Activated CD4-positive, alpha-beta T cell treated with anti-CD3 and anti-CD28 coated beads, Interleukin-2, amount 50 U/mL, for 48 hours (primary cell): ENCODE results near the gene TMEM201.

Experiments
- DNase-seq, 2 experiments: peaks; one replicate each; pipeline ENCODE4 v3.0.0-alpha.2; 2020

The TMEM201 gene

DNA sequence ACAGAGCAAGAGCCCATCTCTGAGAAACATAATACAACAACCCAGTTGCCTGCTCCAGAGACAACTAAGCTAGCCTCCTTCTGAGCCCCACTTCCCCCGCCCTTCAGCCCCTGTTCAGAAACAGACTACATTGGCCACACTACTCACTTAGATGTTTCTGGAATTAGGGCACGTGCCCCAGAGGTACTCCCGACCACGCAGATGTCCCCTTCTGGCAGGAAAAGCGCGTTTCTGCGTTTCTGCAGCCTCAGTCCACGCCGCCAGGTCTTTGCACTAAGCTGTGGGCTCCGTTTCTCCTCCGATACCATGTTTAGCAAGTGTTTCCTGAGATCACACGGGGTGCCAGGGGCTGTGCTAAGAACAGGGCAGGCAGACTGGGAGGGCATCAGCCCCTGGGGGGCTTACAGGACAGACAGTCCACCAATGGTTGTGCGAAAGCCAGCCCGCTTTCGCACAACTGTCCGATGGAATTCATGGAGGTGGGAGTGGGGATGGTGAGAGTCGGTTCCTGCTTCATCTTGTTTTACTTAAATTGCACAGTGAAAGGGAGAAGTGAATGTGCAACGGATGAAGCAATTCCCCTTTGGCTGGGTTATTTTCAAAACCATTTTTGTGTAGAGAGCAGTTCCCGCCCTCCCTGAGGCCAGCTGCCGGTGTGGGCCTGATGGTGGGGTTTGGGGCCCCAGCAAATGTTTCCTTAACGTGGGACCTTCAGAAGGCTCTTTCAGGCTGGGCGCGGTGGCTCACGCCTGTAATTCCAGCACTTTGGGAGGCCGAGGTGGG, 65.5 kb downstream of the TMEM201 start:
- peak; percentile 54 to 63 for DNase-seq

DNA sequence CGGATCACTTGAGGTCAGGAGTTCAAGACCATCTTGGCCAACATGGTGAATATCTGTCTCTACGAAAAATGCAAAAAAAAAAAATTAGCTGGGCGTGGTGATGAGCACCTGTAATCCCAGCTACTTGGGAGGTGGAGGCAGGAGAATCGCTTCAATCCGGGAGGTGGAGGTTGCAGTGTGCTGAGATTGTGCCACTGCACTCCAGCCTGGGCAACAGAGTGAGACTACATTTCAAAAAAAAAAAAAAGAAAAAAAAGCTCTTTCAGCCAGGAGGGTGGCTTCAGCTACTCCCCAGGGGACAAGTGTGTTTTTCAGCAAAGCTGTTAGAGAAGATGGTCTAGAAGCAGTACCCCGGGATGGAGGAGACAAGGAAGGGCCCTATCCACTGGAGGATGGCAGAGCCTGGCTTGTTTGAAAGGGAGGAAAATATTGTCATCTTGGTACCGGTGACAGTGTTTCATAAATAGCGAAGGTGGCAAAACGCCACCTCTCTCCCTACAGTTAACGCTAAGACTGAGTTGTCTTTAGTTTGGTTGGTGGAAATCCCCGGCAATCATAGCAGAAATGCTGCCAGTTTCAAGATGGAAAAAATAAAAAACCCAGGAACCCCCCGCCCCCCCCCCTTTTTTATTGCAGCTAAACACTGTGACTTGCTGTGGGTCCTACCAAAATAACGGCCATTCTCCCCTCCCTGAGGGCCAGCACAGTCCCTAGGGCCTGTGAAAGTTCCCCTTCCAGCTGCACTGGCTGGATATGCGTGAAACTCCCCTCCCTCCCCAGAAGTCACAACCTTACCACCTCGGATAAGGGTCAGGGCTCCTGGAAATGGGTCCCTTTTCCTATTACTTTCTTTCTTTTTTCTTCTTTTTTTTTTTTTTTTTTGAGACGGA, 66.4 kb downstream of the TMEM201 start:
- DNase-seq: peak; percentile 53 to 69

DNA sequence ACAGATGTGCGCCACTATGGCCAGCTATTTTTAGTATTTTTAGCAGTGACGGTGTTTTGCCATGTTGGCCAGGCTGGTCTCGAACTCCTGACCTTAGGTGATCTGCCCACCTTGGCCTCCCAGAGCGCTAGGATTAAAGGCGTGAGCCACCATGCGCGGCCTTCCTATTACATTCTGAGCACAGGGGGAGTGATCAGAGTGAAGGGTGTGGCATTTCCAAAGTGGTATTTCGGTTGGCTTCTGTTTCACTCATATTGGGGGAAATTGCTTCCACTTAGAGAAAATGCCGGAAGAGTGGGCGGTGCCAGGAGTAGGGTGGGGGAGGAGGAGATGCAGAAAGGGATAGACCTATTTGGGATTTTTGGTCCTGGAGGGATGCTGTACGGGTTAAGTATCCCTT, 67.1 kb downstream of the TMEM201 start:
- DNase-seq: peak in 1 of 2 experiments; percentile 38

DNA sequence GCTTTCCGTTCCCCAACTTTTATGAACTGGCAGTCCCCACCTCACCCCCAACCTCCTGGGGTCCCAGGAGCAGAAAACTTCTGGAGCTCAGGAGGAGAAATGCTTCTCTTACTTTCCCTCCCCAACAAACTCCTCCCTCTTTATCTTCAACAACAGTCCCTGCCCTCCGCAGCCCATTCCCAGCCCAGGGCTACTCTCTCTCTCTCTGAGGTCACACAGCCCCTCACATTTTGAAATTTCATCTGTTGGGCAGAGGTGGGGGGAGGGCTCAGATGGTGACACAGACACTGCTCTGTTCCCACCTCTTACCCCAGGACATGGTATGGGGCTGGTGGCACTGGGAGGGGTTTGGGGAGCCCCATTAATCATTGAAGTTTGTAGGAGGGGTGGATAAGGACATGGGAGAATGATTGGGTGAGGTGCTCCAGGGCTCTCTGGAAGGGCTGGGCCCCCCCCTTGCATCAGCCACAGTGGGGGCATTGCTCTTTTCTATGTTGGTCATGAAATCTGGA, 68.9 kb downstream of the TMEM201 start:
- DNase-seq: peak in 1 of 2 experiments; percentile 28

DNA sequence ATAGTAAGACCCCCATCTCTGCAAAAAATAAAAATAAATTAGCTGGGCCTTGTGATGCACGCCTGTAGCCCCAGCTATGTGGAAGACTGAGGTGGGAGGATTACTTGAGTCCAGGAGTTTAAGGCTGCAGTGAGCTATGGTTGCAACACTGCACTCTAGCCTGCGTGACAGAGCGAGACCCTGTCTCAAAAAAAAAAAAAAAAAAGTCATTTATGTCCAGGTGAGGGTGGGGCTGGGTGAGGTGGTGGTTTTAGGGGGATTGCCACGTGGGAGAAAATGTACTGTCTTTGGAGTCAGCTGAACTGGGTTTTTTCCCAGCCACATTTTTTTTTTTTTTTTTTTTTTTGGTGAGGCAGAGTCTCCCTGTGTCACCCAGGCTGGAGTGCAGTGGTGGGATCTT, 69.5 kb downstream of the TMEM201 start:
- peak in 1 of 2 experiments; percentile 38 for DNase-seq

DNA sequence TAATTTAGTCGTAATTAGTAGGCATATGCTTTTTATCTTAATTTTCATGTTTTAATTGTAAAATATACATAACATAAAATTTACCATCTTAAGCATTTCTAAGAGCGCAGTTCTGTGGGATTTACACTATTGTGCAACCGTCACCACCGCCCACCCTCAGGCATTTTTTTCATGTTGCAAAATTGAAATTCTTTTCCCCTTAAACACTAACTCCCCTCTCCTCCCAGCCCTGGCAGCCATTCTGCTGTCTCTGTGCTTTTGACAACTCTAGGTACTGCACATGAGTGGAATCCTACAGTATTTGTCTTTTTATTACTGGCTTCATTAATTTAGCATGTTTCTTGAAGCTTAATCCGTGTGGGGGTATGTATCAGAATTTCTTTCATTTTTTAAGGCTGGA, 70.6 kb downstream of the TMEM201 start:
- no peak for DNase-seq

DNA sequence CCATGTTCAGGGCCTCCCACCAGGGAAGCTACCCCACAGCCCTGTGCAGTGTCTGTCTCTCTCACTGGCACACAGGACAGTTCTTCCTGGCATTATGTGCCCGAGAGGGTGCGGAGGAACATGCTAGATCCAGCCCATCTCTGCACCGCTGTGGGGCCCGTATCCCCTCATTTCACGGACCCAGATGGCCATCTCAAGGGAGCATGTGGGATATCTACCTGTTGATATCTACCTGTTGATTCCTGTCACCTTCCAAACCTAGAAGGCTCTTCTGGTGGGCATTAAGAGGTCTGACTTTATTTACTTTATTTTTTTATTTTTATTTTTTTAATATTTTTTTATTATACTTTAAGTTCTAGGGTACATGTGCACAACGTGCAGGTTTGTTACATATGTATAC, 74.5 kb downstream of the TMEM201 start:
- DNase-seq: no peak
